Hematopoietic multipotent progenitor cell treated with erythropoietin and hydrocortisone succinate and interleukin-3 and kit ligand, for 15 days (in vitro differentiated cells): ENCODE data around the gene RAB44.

Source experiments
- DNase-seq: peaks from one replicate; pipeline ENCODE4 v3.0.0-alpha.2; 2015; ENCODE audit warnings: low spot score

RAB44 gene

DNA sequence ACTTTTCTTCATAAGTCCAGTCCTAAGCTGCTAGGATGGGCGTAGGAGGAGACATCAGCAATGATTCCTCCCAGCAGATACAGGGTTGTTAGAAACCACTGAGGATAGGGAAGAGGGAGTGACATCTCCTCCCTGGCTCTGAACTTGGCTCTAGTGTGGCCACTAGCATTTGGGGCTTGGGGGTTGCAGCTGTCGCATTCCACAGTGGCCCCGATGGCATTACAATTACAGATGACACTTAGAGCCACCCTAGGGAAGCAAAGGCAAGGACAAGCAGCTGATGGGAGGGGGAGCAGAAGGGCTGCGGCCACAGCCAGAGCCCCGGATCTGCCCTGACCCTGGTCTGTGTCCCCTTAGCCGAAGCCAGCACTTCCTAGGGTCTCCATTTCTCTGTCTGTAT is 28.6 kb upstream of the RAB44 start:
- no peak for DNase-seq

DNA sequence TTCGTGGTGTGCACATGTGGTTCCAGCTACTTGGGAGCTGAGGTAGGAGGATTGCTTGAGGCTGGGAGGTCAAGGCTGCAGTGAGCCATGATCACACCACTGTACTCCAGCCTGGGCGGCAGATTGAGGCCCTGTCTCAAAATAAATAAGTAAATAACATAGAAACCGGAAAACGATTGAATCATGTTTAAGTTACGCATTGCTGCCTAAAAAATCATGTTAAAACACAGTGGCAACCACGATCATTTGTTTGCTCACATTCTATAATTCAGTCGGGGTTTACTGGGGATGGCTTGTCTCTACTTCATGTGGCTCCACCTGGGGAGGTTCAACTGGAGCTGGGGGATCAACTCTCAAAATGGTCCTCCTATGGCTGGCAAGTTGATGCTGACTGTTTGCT is 27.4 kb upstream of the RAB44 start:
- DNase-seq: no peak

DNA sequence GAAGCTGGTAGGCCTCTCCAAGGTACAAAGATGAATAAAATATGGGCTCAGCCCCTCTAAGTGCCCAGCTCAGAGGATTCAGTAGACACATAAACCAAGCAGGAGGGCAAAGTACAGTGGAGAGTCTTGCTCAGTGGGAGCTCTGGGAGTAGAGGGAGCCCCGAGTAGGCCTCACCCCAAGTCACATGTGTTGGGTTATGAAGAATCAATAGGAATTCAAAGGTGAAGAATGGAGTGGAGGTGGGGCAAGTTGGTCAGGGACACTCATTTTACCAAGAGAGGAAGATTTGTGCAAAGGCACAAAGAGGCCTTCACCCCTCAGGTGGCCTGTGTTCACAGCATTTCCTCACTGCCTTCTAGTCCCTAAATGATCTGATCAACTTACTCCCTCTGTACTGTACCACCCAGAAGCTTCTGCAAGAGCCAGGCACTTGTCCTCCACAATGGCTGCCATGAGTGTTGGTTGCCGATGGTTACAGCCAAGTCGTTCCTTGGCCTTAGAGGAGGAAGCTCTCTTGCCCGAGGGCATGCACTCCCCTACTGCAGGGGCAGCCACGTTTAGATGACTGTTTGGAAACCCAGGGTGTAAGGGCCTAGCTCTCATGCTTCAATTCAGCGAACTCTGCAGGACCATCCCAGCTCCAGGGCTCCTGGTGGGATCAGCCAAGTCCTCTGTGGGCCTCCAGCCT is 25.8 kb upstream of the RAB44 start:
- DNase-seq: no peak

DNA sequence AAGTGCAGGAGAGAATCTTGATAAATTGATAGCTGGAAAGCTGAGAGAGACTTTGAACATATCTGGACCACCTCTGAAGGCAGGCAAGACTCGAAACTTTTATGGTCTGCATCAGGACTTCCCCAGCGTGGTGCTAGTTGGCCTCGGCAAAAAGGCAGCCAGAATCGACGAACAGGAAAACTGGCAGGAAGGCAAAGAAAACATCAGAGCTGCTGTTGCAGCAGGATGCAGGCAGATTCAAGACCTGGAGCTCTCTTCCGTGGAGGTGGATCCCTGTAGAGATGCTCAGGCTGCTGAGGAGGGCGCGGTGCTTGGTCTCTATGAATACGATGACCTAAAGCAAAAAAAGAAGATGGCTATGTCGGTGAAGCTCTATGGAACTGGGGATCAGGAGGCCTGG is 23.7 kb upstream of the RAB44 start:
- no peak for DNase-seq

DNA sequence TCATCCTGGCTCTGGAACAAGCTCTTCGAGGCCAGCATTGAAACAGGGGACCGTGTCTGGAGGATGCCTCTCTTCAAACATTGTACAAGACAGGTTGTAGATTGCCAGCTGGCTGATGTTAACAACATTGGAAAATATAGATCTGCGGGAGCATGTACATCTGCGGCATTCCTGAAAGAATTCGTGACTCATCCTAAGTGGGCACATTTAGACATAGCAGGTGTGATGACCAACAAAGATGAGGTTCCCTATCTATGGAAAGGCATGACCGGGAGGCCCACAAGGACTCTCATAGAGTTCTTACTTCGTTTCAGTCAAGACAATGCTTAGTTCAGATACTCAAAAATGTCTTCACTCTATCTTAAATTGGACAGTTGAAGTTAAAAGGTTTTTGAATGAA is 22.7 kb upstream of the RAB44 start:
- no peak for DNase-seq

DNA sequence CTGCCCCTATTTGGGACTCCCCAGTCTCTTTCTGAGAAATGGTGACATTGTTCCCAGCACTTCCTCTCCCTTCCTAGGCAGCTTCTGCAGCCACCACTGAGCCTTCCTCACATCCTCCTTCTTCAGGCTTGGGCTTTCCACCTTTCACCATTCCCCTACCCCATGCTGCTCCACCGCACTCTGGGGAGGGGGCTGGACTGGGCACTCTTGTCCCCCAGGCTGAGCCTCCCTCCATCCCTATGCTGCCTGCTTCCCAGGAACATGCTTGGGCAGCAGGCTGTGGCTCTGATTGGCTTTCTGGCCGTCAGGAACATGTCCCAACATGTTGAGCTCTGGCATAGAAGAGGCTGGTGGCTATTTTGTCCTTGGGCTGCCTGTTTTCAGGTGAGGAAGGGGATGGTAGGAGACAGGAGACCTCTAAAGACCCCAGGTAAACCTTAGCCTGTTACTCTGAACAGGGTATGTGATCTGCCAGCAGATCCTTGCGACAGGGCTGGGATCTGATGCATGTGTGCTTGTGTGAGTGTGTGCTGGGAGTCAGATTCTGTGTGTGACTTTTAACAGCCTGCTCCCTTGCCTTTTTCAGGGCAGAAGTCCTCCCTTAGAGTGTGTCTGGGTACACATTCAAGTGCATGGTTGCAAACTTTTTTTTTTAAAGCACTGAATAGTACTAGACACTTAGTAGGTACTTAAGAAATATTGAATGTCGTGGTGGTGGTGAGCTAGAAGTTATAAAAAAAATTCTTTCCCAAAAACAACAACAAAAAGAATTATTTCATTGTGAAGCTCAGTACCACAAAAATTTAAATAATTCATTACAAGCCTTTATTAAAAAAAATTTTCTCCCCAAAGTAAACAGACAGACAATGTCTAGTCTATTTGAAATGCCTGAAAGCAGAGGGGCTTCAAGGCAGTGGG is 21.2 kb upstream of the RAB44 start:
- DNase-seq: no peak

DNA sequence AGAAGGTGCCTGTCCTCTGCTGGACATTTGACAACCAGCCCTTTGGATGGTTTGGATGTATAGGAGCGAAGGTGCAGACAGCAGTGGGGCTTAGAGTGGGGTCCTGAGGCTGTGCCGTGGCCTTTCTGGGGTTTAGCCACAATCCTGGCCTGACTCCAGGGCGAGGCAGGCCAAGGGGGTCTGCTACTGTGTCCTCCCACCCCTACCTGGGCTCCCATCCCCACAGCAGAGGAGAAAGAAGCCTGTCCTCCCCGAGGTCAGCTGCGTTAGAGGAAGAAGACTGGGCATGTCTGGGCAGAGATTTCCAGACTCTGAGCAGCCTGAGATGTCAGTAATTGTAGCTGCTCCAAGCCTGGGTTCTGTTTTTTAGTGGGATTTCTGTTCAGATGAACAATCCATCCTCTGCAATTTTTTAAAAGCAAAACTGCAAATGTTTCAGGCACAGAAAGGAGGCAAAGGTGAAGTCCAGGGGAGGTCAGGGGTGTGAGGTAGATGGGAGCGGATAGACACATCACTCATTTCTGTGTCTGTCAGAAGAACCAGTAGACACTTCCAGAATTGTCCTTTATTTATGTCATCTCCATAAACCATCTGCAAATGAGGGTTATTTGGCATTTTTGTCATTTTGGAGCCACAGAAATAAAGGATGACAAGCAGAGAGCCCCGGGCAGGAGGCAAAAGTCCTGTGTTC is 20.4 kb upstream of the RAB44 start:
- no peak for DNase-seq

DNA sequence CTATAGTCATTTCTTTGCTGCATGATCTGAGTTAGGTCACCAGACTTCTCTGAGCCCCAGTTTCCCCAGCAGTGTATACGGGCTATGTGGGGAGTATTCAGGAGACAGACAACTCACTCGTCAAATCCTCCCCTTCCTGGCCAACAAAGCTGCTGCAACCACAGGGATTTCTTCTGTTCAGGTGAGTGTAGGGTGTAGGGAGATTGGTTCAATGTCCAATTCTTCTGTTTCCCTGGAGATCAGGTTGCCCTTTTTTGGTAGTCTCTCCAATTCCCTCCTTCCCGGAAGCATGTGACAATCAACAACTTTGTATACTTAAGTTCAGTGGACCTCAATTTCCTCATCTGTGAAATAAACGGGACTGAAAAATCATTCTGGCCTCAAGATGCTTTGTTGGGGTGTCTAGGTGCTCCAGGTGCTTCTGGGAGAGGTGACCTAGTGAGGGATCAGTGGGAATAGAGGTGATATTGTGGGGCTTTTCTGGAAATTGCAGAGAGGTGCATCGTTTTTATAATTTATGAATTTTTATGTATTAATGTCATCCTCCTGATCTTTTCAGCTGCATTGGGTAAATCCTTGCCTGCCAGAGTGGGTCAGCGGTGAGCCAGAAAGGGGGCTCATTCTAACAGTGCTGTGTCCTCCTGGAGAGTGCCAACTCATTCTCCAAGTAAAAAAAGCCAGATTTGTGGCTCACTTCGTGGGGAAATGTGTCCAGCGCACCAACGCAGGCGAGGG is 19.7 kb upstream of the RAB44 start:
- DNase-seq: no peak

DNA sequence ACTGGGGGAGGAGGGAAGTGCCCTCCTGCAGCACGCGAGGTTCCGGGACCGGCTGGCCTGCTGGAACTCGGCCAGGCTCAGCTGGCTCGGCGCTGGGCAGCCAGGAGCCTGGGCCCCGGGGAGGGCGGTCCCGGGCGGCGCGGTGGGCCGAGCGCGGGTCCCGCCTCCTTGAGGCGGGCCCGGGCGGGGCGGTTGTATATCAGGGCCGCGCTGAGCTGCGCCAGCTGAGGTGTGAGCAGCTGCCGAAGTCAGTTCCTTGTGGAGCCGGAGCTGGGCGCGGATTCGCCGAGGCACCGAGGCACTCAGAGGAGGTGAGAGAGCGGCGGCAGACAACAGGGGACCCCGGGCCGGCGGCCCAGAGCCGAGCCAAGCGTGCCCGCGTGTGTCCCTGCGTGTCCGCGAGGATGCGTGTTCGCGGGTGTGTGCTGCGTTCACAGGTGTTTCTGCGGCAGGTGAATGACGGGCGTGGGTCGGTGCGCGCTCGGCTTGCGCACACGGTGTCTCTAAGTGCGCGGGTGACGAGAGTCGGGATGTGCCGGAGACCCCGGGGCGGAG is 19.1 kb upstream of the RAB44 start, which contains the start of gene CDKN1A:
TSS of gene CDKN1A (plus strand) at position 227 of the 555 bp plus-strand sequence. CDS start 5,388 bp downstream, outside the sequence.
- DNase-seq: peak; percentile 69

DNA sequence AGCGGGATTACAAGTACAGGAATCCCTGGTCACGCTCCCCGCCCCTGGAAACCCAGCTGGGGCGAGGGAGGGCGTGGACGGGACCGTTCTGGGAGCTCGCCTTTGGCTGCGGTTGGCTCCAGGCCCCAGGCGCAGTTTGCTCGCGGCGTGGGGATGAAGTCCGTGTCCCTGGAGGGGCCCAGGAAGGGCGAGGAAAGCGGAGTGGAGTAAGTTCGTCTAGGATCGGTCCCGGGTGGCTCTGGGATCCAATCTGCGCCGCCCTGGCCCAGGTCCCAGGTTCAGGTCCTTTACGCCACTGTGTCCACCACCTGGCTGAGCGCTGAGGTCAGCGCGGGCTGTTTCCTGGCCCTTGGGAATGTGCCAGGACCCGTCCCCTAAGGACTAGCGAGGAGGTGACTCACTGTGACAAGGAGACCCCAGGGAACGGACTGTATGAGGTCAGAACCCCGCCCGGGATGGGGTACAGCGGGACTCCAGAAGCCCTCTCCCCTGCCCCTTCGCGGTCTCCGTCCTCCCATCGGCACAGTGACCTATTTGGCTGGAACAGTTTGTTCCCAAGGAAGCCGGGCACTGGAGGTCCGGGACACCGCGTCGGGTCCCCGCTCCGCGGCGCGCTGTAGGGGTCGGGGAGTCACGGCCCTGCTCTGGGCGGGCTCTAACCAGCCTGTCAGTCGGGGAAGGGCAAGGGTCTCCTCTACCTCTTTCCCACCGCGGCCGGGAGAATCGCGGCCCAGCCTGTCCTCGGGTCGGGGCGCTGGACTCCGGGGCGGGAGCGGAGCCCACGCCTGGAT is 18.4 kb upstream of the RAB44 start:
- DNase-seq: no peak

DNA sequence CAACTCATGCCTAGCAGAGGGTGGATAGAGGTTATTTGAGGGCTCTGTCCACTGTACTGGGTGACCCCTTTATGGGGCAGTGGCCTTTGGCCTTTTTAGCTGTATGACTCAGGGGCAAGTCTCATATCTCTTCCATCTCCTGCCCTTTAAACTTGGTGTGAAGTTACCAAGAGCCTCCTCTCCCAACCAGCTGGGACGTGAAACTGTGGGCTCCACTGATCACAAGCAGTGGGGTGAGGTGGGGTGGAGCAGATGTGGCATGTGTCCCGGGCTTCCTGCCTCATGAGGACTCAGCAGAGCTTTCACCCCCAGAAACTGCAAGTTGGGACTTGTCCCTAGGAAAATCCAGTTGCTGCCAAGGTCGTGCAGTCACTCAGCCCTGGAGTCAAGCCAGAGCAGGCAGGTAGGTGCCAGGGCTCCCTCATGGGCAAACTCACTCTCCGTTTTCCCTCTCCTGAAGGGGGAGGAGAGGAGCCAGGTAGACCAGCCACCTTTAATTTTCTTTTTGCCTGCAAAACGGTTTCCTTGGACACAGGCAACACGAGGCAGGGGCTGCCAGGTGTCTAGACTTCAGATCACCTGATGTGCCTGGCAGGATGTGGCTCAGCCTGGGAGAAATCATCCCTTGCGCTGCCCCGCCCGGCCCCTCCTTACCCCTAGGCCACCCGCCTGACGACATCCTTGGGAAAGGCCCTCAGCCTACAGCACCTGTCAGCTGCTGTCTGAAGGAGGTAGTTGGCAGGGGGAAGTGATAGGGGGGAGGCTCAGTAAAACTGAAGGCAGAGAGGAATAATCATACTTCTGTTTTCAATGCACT is 15.1 kb upstream of the RAB44 start:
- DNase-seq: no peak

DNA sequence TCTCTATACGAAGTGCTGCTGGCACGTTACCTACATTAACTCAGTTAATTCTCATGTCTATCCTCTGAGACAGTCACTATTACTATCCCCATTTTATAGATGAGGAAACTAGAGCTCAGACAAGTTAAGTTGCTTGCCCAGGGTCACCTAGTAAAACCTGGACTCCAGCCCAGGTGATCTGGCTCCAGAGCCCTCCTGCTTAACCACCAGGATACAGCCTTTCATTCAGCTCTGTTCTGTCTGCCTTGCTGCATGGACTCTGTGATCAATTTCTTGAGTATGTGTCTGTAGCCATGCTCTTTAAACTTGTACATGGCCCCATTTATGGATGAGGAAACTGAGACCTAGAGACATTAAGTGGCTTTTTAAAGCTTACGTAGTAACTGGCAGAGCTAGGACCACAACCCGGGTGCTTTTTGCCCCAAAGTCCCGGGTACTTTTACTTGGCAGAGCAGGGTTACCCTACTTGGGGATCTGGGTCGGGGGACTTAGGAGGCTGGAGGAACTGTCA is 14.4 kb upstream of the RAB44 start:
- DNase-seq: no peak

DNA sequence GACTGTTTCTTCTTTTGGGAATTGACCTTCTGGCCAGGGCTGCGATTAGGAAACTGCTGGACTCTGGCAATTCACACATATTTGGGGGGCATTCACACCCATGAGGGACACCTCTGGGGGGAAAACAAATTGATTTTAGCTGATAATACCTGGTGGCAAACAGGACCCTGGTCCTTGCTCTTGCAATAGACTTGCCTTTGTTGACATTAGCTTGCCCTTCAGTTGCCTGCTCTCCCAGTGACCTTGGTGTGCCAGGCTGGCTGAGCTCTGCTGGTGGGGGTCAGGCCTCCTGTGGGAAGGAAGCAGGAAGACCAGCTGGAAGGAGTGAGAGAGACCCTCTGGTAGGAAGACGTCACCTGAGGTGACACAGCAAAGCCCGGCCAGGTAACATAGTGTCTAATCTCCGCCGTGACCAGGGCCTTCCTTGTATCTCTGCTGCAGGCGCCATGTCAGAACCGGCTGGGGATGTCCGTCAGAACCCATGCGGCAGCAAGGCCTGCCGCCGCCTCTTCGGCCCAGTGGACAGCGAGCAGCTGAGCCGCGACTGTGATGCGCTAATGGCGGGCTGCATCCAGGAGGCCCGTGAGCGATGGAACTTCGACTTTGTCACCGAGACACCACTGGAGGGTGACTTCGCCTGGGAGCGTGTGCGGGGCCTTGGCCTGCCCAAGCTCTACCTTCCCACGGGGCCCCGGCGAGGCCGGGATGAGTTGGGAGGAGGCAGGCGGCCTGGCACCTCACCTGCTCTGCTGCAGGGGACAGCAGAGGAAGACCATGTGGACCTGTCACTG is 13.8 kb upstream of the RAB44 start:
- DNase-seq: no peak

DNA sequence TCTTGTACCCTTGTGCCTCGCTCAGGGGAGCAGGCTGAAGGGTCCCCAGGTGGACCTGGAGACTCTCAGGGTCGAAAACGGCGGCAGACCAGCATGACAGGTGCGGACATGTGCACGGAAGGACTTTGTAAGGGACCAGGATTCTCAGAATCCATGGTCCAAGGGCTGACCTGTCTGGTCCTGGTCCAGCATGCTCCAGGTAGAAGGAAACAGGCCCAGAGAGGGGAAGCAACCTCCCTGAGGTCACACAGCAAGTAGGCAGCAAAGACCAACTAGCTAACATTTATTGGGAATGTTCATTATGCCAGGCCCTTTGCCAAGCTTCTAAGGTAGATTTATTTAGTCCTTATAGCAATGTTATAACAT is 13.2 kb upstream of the RAB44 start:
- DNase-seq: no peak

DNA sequence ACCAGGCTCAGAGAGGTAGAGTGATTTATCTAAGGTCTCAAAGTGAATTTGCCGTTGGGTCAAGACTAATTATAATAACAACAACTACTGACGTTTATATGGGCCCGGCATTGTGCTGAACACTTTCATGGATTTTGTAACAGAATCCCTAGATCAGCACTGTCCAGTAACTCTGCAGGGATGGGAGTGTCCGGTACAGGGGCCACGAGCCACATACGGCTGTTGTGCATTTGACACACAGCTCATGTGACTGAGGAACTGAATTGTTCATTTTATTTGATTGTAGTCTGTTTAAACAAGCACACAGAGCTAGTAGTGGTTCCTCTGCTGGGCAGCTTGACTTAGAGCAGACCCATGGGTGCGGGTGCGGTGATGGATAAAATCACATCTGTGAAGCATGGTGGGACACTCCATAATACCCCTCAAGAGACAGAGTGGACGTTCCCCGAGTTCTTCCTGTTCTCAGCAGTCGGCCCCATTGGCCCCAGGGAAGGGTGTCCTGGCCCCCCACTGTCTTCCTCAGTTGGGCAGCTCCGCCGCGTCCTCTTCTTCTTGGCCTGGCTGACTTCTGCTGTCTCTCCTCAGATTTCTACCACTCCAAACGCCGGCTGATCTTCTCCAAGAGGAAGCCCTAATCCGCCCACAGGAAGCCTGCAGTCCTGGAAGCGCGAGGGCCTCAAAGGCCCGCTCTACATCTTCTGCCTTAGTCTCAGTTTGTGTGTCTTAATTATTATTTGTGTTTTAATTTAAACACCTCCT is 12.3 kb upstream of the RAB44 start:
- no peak for DNase-seq

DNA sequence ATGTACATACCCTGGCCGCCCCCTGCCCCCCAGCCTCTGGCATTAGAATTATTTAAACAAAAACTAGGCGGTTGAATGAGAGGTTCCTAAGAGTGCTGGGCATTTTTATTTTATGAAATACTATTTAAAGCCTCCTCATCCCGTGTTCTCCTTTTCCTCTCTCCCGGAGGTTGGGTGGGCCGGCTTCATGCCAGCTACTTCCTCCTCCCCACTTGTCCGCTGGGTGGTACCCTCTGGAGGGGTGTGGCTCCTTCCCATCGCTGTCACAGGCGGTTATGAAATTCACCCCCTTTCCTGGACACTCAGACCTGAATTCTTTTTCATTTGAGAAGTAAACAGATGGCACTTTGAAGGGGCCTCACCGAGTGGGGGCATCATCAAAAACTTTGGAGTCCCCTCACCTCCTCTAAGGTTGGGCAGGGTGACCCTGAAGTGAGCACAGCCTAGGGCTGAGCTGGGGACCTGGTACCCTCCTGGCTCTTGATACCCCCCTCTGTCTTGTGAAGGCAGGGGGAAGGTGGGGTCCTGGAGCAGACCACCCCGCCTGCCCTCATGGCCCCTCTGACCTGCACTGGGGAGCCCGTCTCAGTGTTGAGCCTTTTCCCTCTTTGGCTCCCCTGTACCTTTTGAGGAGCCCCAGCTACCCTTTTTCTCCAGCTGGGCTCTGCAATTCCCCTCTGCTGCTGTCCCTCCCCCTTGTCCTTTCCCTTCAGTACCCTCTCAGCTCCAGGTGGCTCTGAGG is 11.5 kb upstream of the RAB44 start:
- no peak for DNase-seq

DNA sequence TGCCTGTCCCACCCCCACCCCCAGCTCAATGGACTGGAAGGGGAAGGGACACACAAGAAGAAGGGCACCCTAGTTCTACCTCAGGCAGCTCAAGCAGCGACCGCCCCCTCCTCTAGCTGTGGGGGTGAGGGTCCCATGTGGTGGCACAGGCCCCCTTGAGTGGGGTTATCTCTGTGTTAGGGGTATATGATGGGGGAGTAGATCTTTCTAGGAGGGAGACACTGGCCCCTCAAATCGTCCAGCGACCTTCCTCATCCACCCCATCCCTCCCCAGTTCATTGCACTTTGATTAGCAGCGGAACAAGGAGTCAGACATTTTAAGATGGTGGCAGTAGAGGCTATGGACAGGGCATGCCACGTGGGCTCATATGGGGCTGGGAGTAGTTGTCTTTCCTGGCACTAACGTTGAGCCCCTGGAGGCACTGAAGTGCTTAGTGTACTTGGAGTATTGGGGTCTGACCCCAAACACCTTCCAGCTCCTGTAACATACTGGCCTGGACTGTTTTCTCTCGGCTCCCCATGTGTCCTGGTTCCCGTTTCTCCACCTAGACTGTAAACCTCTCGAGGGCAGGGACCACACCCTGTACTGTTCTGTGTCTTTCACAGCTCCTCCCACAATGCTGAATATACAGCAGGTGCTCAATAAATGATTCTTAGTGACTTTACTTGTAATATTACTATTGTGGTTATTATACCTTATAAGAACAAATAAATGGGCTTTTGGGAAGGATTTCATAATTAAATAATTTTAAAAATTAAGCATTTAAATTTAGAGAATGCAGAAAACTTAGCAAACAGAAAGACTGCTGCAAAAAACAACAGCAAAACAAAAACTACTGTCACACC is 10.7 kb upstream of the RAB44 start:
- no peak for DNase-seq
